A204.1 (cell line): ENCODE data around the gene RBFOX1.

Experiments
- FAIRE-seq: peaks from 2 replicates; lab custom pipeline; 2012; peaks lifted over from hg19 to GRCh38; lab: Jason Lieb, UNC

RBFOX1 gene

GRCh38 chr16:7526736-7527135 is 194.1 kb downstream of the RBFOX1 start:
- FAIRE-seq, result no peak

- no peak for FAIRE-seq
Observed at GRCh38 chr16:7532534-7532933, 199.9 kb downstream of the RBFOX1 start.

GRCh38 chr16:7534749-7535148 is 202.1 kb downstream of the RBFOX1 start:
- FAIRE-seq, result no peak

- FAIRE-seq, result no peak
Observed at GRCh38 chr16:7541026-7541425, 208.4 kb downstream of the RBFOX1 start.

- no peak for FAIRE-seq
Observed at GRCh38 chr16:7545251-7545650, 212.6 kb downstream of the RBFOX1 start.

GRCh38 chr16:7546948-7547347 is 214.3 kb downstream of the RBFOX1 start:
- FAIRE-seq, result no peak

- no peak for FAIRE-seq
Observed at GRCh38 chr16:7547736-7548135, 215.1 kb downstream of the RBFOX1 start.

- FAIRE-seq, result no peak
Observed at GRCh38 chr16:7548796-7549318, 216.2 kb downstream of the RBFOX1 start.

GRCh38 chr16:7550096-7550495 is 217.5 kb downstream of the RBFOX1 start:
- no peak for FAIRE-seq

GRCh38 chr16:7555459-7555858 is 222.8 kb downstream of the RBFOX1 start:
- FAIRE-seq, result no peak

GRCh38 chr16:7561908-7562405 is 229.3 kb downstream of the RBFOX1 start:
- no peak for FAIRE-seq

- no peak for FAIRE-seq
Observed at GRCh38 chr16:7566360-7566759, 233.7 kb downstream of the RBFOX1 start.

- no peak for FAIRE-seq
Observed at GRCh38 chr16:7571366-7571765, 238.7 kb downstream of the RBFOX1 start.

- no peak for FAIRE-seq
Observed at GRCh38 chr16:7577588-7577987, 244.9 kb downstream of the RBFOX1 start.

- no peak for FAIRE-seq
Observed at GRCh38 chr16:7579454-7579853, 246.8 kb downstream of the RBFOX1 start.

- FAIRE-seq, result no peak
Observed at GRCh38 chr16:7581175-7581574, 248.5 kb downstream of the RBFOX1 start.

- no peak for FAIRE-seq
Observed at GRCh38 chr16:7583396-7583795, 250.8 kb downstream of the RBFOX1 start.

- no peak for FAIRE-seq
Observed at GRCh38 chr16:7584561-7584960, 251.9 kb downstream of the RBFOX1 start.

- no peak for FAIRE-seq
Observed at GRCh38 chr16:7585705-7586104, 253.1 kb downstream of the RBFOX1 start.

GRCh38 chr16:7590934-7591333 is 258.3 kb downstream of the RBFOX1 start:
- no peak for FAIRE-seq

GRCh38 chr16:7596308-7596707 is 263.7 kb downstream of the RBFOX1 start:
- no peak for FAIRE-seq

GRCh38 chr16:7597677-7598076 is 265.0 kb downstream of the RBFOX1 start:
- FAIRE-seq, result no peak

GRCh38 chr16:7601100-7601499 is 268.5 kb downstream of the RBFOX1 start:
- no peak for FAIRE-seq

- FAIRE-seq, result no peak
Observed at GRCh38 chr16:7602291-7602950, 269.8 kb downstream of the RBFOX1 start.
